DOHH2 (cell line): ENCODE results near the gene PCCA.
"Not testable (repeated sequence)": the region's sequence is repeated elsewhere in the genome, so short reads cannot be mapped to it uniquely, and the experiment has no call there.

Source experiments
- H3F3A ChIP-seq: fragments of 200-600 bp; sonication (generic), shearing (Covaris generic); 2 replicates; pipeline ENCODE4 v1.6.0; 2016; ENCODE audit warnings: antibody characterized with exemption, mild to moderate bottlenecking; ENCODE audit not compliant: control insufficient read depth, insufficient read depth
- H3K27ac ChIP-seq: fragments of 200-600 bp; sonication (generic); 2 replicates; pipeline ENCODE4 v1.5.1; 2014; ENCODE audit warnings: low read depth, mild to moderate bottlenecking, low read length, moderate library complexity
- H3K27me3 ChIP-seq: fragments of 200-600 bp; sonication (generic); 2 replicates; pipeline ENCODE4 v1.6.1; 2014; ENCODE audit warnings: mild to moderate bottlenecking, low read length, mixed read lengths; ENCODE audit not compliant: control insufficient read depth
- H3K36me3 ChIP-seq: fragments of 200-600 bp; sonication (generic); 2 replicates; pipeline ENCODE4 v1.6.1; 2014; ENCODE audit warnings: mild to moderate bottlenecking, low read length, moderate library complexity, mixed read lengths; ENCODE audit not compliant: control insufficient read depth
- H3K4me1 ChIP-seq: fragments of 200-600 bp; sonication (generic); 2 replicates; pipeline ENCODE4 v1.6.1; 2014; ENCODE audit warnings: mild to moderate bottlenecking, low read length, mixed read lengths; ENCODE audit not compliant: control insufficient read depth
- H3K4me2 ChIP-seq: fragments of 200-600 bp; sonication (generic); 2 replicates; pipeline ENCODE4 v1.6.0; 2014; ENCODE audit warnings: mild to moderate bottlenecking, low read length, moderate library complexity
- H3K4me3 ChIP-seq: fragments of 200-600 bp; sonication (generic); 2 replicates; pipeline ENCODE4 v1.5.1; 2014; ENCODE audit warnings: mild to moderate bottlenecking, low read length, mixed read lengths
- H3K79me2 ChIP-seq: fragments of 200-600 bp; sonication (generic); 2 replicates; pipeline ENCODE4 v1.6.1; 2014; ENCODE audit warnings: mild to moderate bottlenecking, low read length, mixed read lengths; ENCODE audit not compliant: control insufficient read depth
- H3K9me2 ChIP-seq: fragments of 200-600 bp; sonication (generic); replicated peaks from 2 replicates; pipeline ENCODE4 v1.6.1; 2014; ENCODE audit warnings: mild to moderate bottlenecking, low read length, mixed read lengths; ENCODE audit not compliant: control insufficient read depth
- H3K9me3 ChIP-seq: fragments of 200-600 bp; sonication (generic); 2 replicates; pipeline ENCODE4 v1.6.1; 2014; ENCODE audit warnings: antibody characterized with exemption, low read length, mixed read lengths; ENCODE audit not compliant: control insufficient read depth, insufficient read depth
- H4K20me1 ChIP-seq: fragments of 200-600 bp; sonication (generic); 2 replicates; pipeline ENCODE4 v1.6.0; 2014; ENCODE audit warnings: low read depth, mild to moderate bottlenecking, antibody characterized with exemption, low read length, moderate library complexity; ENCODE audit not compliant: control insufficient read depth, insufficient read depth
- EZH2phosphoT487 ChIP-seq: fragments of 200-600 bp; sonication (generic); IDR thresholded peaks from 2 replicates; pipeline ENCODE4 v1.6.1; 2017; ENCODE audit warnings: borderline replicate concordance, mild to moderate bottlenecking, antibody characterized with exemption, low read length, moderate library complexity, mixed read lengths
- TF ChIP-seq, protein P1 (sequence below): fragments of 200-600 bp; sonication (generic); IDR thresholded peaks from one replicate; pipeline ENCODE4 v1.5.1; 2014; ENCODE audit warnings: antibody characterized with exemption, mild to moderate bottlenecking, low read depth, low read length; ENCODE audit not compliant: poor library complexity, severe bottlenecking

PCCA gene

DNA sequence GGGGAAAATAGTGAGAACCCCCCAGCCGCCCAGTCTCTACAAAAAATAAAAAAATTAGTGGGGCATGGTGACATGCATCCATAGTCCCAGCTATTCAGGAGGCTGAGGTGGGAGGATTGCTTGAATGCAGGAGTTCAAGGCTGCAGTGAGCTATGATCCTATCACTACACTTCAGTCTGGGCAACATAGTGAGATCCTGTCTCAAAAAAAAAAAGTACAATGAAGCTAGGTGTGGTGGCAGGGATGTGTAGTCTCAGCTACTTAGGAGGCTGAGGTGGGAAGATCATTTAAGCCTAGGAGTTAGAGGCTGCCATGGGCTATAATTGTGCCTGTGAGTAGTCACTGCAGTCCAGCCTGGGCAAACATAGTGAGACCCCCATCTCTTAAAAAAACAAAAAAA, 8.9 kb downstream of the PCCA start:
- TF ChIP-seq, protein P1, sequence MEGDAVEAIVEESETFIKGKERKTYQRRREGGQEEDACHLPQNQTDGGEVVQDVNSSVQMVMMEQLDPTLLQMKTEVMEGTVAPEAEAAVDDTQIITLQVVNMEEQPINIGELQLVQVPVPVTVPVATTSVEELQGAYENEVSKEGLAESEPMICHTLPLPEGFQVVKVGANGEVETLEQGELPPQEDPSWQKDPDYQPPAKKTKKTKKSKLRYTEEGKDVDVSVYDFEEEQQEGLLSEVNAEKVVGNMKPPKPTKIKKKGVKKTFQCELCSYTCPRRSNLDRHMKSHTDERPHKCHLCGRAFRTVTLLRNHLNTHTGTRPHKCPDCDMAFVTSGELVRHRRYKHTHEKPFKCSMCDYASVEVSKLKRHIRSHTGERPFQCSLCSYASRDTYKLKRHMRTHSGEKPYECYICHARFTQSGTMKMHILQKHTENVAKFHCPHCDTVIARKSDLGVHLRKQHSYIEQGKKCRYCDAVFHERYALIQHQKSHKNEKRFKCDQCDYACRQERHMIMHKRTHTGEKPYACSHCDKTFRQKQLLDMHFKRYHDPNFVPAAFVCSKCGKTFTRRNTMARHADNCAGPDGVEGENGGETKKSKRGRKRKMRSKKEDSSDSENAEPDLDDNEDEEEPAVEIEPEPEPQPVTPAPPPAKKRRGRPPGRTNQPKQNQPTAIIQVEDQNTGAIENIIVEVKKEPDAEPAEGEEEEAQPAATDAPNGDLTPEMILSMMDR: no peak
- no peak for TF ChIP-seq EZH2phosphoT487
- Histone ChIP-seq H3F3A (no peaks in the 10 kb centered on the region), H3K4me1 (no peaks in the 10 kb centered on the region), H3K79me2 (no peaks in the 10 kb centered on the region), H3K27ac (no peak overlapping the region), H3K27me3 (no peaks in the 10 kb centered on the region), H4K20me1 (no peaks in the 10 kb centered on the region), H3K36me3 (no peaks in the 10 kb centered on the region), H3K4me2 (no peak overlapping the region), H3K9me3 (no peaks in the 10 kb centered on the region), H3K9me2 (no peaks in the 10 kb centered on the region), H3K4me3 (no peak overlapping the region)

DNA sequence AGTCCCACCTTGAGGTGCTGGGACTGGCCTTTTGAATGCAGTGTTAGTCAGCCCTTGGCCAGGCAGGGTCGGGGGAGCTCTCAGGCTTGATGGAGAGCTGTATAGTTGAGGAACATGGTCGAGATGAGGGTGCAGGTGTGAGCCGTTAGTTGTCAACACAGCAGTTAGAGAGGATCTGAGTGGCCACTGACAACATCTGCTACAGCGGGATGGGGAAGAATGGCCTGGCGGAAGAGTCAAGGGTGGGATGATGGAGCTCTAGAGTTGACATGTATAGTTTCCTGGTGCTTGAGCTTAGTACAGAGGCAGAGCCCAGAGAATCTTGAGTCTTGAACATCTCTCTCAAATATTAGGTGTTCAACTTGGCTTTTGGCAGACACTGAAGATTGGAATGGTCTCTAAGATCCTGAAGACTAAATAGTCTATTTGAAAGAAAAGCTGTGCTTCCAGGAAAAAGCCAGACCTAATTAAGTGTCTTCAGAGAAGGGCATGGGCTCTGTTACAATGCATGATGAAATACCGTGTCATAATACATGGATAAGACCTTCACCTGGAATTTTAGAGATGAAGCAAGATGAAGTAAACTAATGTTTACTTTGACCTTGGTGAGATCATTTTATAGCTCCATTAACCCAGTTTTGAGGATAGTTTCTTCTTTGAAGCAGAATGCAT, 9.7 kb downstream of the PCCA start:
- Histone ChIP-seq H3K36me3 (no peaks in the 10 kb centered on the region), H3K4me1 (no peaks in the 10 kb centered on the region), H3K9me2 (no peaks in the 10 kb centered on the region), H3K27me3 (no peaks in the 10 kb centered on the region), H3F3A (no peaks in the 10 kb centered on the region), H4K20me1 (no peaks in the 10 kb centered on the region), H3K4me2 (no peak overlapping the region), H3K79me2 (no peaks in the 10 kb centered on the region), H3K9me3 (no peaks in the 10 kb centered on the region), H3K4me3 (no peak overlapping the region), H3K27ac (no peak overlapping the region)
- no peak for TF ChIP-seq EZH2phosphoT487
- TF ChIP-seq, protein P1: no peak

DNA sequence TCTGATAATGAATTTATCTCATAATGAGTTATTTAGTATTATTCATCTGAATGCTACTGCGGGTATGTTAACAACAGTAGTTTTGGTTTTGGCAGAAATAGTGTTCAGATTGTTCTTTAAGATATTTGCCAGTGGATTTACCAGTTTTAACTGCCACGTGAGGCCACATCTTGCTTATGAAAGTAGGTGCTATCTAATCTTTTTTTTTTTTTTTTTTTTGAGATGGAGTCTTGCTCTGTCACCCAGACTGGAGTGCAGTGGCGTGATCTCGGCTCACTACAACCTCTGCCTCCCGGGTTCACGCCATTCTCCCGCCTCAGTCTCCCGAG, 10.2 kb downstream of the PCCA start:
- not testable (repeated sequence) for H3K79me2 ChIP-seq, H3K27me3 ChIP-seq

DNA sequence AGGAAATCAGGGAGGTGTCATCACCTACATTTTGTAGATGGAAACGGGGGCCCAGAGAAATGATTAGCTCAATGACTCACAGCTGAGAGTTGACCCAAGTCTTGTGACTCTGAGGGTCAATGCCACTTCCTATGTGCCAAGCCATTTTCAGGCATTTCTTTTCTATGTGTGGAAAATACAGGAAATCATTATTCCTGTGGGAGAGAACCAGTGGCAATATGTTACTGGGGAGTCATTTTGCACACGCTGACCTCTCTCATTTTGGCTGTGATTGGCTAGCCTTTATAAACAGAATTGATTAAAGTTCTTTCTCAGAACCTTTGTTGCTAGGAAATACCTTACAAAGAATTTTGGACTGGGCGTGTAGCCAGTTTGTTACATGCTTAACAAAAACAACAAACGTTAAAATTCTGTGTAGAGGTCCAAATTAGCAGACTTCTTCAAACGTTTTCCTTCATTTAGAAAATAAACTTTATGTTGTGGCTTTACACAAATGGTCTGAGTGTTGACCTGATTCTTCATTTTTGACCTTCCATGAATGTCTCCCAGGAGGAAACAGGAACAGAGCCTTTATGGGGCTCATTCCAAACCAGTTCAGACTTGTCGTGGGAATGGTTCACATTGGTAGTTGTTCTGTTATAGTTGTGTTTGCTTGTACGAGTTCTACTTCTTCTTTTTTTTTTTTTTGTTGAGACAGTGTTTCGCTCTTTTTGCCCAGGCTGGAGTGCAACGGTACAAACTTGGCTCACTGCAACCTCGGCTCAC, 11.4 kb downstream of the PCCA start:
- no peaks in the 10 kb centered on the region for H3K27me3 ChIP-seq
- no peaks in the 10 kb centered on the region for H3K9me3 ChIP-seq
- H3K4me1 ChIP-seq: no peaks in the 10 kb centered on the region
- H3K4me2 ChIP-seq: no peak overlapping the region
- no peak overlapping the region for H3K27ac ChIP-seq
- no peaks in the 10 kb centered on the region for H3K9me2 ChIP-seq
- no peaks in the 10 kb centered on the region for H3K79me2 ChIP-seq
- no peak overlapping the region for H3K4me3 ChIP-seq
- no peaks in the 10 kb centered on the region for H4K20me1 ChIP-seq
- no peaks in the 10 kb centered on the region for H3K36me3 ChIP-seq
- TF ChIP-seq, protein P1: no peak
- TF ChIP-seq EZH2phosphoT487: no peak
- no peaks in the 10 kb centered on the region for H3F3A ChIP-seq

More for the DNA sequence above, 10.2 kb downstream of the PCCA start:
- not testable (repeated sequence) for H3K9me3 ChIP-seq, H3K4me2 ChIP-seq, H3K4me3 ChIP-seq, H3K9me2 ChIP-seq, H3K36me3 ChIP-seq, H4K20me1 ChIP-seq, H3F3A ChIP-seq, H3K4me1 ChIP-seq, H3K27ac ChIP-seq
